GM12865 (cell line): ENCODE results near the gene MFAP2.
"Not testable (repeated sequence)": the region's sequence is repeated elsewhere in the genome, so short reads cannot be mapped to it uniquely, and the experiment has no call there.

Experiments used
- DNase-seq: peaks from one replicate; pipeline ENCODE4 v3.0.0; 2010; ENCODE audit warnings: low read depth
- H3K4me3 ChIP-seq: 2 replicates; pipeline ENCODE4 v1.5.1; 2011; ENCODE audit warnings: mild to moderate bottlenecking, low read depth, low read length, control low read depth
- TF ChIP-seq, protein P1 (sequence below): IDR thresholded peaks from 2 replicates; pipeline ENCODE4 v1.5.1; 2011; ENCODE audit warnings: low read length, control low read depth, low read depth, inconsistent platforms; ENCODE audit not compliant: insufficient read depth; ENCODE audit errors: missing control alignments

The MFAP2 gene

GRCh38 chr1:16969651-16970050 is 10.8 kb downstream of the MFAP2 start:
- TF ChIP-seq, protein P1, sequence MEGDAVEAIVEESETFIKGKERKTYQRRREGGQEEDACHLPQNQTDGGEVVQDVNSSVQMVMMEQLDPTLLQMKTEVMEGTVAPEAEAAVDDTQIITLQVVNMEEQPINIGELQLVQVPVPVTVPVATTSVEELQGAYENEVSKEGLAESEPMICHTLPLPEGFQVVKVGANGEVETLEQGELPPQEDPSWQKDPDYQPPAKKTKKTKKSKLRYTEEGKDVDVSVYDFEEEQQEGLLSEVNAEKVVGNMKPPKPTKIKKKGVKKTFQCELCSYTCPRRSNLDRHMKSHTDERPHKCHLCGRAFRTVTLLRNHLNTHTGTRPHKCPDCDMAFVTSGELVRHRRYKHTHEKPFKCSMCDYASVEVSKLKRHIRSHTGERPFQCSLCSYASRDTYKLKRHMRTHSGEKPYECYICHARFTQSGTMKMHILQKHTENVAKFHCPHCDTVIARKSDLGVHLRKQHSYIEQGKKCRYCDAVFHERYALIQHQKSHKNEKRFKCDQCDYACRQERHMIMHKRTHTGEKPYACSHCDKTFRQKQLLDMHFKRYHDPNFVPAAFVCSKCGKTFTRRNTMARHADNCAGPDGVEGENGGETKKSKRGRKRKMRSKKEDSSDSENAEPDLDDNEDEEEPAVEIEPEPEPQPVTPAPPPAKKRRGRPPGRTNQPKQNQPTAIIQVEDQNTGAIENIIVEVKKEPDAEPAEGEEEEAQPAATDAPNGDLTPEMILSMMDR = no peak
- no peak overlapping the region for H3K4me3 ChIP-seq
- no peak for DNase-seq

DNA sequence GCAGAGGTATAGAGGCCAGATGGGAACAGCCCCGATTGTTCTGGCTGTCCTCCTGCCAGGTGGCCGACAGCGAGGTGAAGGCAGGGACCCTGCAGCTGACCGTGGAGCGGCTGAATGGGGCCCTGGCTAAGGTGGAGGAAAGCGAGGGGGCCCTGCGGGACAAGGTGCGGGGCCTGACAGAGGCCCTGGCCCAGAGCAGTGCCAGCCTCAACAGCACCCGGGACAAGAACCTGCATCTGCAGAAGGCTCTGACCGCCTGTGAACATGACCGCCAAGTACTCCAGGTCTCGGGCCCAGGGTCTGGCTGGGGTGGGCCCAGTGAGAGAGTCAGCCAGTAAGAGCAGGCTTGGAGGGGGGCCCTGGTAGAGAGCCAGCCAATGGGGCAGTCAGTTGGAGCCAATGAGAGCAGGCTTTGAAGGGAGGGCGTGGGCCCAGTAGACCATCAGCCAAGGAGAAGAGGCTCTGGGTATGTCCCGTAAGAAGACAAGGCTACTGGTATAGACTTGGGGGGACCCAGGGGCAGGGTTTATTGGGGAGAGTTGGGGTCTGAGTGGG is 11.3 kb downstream of the MFAP2 start:
- TF ChIP-seq, protein P1 = no peak
- no peak for DNase-seq
- H3K4me3 ChIP-seq = no peak overlapping the region

DNA sequence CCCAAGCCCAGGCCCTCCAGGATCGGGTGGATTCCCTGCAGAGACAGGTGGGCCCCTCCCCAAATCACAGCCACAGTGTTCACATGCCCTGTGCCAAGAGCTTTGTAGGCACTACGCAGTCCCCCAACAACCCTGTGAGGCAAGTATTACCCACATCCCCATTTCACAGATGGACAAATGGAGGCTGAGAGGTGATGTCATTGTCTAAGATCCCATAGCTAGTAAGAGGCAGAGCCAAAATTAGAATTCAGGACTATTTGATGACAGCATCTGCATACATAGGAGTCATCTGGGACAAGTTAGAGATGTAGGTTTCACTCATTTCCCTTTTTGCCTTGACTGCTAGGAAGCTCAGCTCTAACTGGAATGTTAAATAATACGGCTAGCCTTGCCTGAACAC is 12.0 kb downstream of the MFAP2 start:
- TF ChIP-seq, protein P1 = no peak
- H3K4me3 ChIP-seq = no peak overlapping the region
- no peak for DNase-seq

DNA sequence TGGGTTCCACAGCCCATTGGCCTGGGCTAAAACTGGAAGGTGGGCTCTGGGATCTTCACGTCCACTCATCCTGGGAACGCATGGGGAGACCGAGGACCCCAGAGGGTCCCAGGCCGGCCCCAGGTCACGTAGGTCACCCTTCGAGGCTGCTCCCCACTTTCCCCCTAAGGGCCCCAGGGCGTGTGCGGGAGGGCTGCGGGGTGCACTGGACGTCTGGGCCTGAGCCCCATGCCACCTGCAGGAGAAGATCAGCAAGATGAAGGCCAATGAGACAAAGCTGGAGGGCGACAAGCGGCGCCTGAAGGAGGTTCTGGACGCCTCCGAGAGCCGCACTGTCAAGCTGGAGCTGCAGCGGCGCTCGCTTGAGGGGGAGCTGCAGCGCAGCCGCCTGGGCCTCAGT is 12.5 kb downstream of the MFAP2 start:
- no peak overlapping the region for H3K4me3 ChIP-seq
- TF ChIP-seq, protein P1 = no peak
- no peak for DNase-seq

DNA sequence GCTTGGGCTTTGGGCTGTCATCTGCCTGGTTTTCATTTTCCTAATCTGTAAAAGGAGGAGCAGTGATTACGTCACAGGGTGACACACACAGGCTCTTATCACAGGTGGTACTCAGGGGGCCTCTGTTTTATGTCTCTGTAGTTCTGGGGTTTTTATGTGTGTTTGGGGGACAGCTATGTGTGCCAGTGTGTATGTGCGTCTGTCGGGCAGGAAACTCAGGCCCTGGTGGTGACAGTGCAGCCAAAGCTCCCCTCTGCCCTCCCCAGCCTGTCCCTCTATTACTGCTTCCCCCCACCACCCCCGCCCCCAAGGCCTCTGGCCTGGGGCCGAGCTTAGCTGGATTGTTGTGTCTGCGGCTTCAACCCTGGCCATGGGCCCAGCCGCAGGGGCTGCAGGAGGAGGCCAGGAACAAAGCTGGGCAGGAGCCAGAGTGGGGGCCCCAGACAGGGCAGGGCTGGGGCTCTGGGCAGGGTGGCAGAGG is 13.3 kb downstream of the MFAP2 start:
- TF ChIP-seq, protein P1 = no peak
- DNase-seq = no peak
- no peak overlapping the region for H3K4me3 ChIP-seq

- TF ChIP-seq, protein P1 = no peak
- no peak for DNase-seq
- H3K4me3 ChIP-seq = no peak overlapping the region
Measured at GRCh38 chr1:16966282-16966681, 14.1 kb downstream of the MFAP2 start.

- H3K4me3 ChIP-seq = no peak overlapping the region
- DNase-seq = no peak
- TF ChIP-seq, protein P1 = no peak
Measured at GRCh38 chr1:16965486-16966067, 14.8 kb downstream of the MFAP2 start.

DNA sequence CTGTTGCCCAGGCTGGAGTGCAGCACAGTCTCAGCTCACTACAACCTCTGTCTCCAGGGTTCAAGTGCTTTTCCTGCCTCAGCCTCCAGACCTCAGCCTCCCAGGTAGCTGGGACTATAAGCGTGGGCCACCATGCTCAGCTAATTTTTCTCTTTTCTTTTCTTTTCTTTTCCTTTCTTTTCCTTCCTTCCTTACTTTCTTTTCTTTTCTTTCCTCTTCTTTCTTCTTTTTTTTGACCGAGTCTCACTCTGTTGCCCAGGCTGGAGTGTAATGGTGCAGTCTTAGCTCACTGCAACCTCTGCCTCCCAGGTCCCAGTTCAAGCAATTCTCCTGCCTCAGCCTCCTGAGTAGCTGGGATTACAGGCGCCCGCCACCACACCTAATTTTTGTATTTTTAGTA is 16.3 kb downstream of the MFAP2 start:
- H3K4me3 ChIP-seq, DNase-seq: not testable (repeated sequence)
